Measurements from ENCODE around the gene TBXAS1.

TBXAS1 gene

DNA sequence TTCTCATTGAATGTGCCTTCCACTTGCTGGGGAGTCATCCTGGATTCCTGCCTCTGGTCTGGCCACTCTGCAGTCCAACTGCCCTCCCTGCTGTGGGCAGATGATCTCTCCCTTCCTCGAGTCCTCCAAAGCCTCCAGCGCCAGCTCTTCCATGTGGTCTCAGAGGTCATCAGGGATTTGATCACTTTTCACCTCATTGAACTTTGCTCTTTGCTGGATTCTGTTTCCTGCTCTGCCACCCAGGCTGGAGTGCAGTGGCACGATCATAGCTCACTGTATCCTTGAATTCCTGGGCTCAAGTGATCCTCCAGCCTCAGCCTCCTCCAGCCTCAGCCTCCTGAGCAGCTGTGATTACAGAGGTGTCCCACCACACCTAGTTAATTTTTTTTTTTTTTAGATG, 22.1 kb upstream of the TBXAS1 start:
- H3K27ac ChIP-seq (ENCODE audit: extremely low read depth, low read depth, low read length) = no peak overlapping the region
- no peaks in the 10 kb centered on the region for H3K36me3 ChIP-seq (ENCODE audit: control insufficient read depth in 2 of 2, insufficient read depth in 1 of 2, low read length in 2 of 2)
- H3K4me1 ChIP-seq (ENCODE audit: control insufficient read depth, insufficient read depth, low read length) = no peaks in the 10 kb centered on the region
- H3K4me3 ChIP-seq (ENCODE audit: low read depth, low read length) = no peak overlapping the region
- H3K9me3 ChIP-seq (ENCODE audit: control insufficient read depth, insufficient read depth, low read depth, low read length) = no peaks in the 10 kb centered on the region
- ChIA-PET POLR2A (no interaction called here), CTCF (interaction anchor here (0.6 kb wide), 1 partner anchor 1573 kb away, joined by 4 read pairs; no protein-coding TSS in a partner anchor)
- TF ChIP-seq, protein P1, sequence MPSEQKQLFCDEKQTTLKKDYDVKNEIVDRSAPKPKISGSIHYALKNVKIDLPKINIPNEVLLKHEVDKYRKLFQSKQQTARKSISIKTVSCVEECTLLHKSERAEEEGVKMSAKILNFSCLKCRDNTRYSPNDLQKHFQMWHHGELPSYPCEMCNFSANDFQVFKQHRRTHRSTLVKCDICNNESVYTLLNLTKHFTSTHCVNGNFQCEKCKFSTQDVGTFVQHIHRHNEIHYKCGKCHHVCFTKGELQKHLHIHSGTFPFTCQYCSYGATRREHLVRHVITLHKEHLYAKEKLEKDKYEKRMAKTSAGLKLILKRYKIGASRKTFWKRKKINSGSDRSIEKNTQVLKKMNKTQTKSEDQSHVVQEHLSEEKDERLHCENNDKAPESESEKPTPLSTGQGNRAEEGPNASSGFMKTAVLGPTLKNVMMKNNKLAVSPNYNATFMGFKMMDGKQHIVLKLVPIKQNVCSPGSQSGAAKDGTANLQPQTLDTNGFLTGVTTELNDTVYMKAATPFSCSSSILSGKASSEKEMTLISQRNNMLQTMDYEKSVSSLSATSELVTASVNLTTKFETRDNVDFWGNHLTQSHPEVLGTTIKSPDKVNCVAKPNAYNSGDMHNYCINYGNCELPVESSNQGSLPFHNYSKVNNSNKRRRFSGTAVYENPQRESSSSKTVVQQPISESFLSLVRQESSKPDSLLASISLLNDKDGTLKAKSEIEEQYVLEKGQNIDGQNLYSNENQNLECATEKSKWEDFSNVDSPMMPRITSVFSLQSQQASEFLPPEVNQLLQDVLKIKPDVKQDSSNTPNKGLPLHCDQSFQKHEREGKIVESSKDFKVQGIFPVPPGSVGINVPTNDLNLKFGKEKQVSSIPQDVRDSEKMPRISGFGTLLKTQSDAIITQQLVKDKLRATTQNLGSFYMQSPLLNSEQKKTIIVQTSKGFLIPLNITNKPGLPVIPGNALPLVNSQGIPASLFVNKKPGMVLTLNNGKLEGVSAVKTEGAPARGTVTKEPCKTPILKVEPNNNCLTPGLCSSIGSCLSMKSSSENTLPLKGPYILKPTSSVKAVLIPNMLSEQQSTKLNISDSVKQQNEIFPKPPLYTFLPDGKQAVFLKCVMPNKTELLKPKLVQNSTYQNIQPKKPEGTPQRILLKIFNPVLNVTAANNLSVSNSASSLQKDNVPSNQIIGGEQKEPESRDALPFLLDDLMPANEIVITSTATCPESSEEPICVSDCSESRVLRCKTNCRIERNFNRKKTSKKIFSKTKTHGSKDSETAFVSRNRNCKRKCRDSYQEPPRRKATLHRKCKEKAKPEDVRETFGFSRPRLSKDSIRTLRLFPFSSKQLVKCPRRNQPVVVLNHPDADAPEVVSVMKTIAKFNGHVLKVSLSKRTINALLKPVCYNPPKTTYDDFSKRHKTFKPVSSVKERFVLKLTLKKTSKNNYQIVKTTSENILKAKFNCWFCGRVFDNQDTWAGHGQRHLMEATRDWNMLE (tag by site-specific recombination; conservative IDR thresholded peaks at IDR 0.05; ENCODE audit: low read depth) = no peak
- no peak for TF ChIP-seq GLI4 (tag by site-specific recombination; IDR thresholded peaks at IDR 0.05)
- no peak for TF ChIP-seq ZNF549 (tag by site-specific recombination; IDR thresholded peaks at IDR 0.05)
- no peak for TF ChIP-seq KLF7 (tag by site-specific recombination; IDR thresholded peaks at IDR 0.05; ENCODE audit: borderline replicate concordance)
- no peak for TF ChIP-seq ZNF692 (tag by site-specific recombination; IDR thresholded peaks at IDR 0.05)
- no peak for TF ChIP-seq ZNF37A (tag by site-specific recombination; IDR thresholded peaks at IDR 0.05)
- TF ChIP-seq ZNF2 (tag by site-specific recombination; IDR thresholded peaks at IDR 0.05) = no peak
- no peak for TF ChIP-seq ZNF561 (tag by site-specific recombination; IDR thresholded peaks at IDR 0.05; ENCODE audit: borderline replicate concordance)
- no peak for TF ChIP-seq BCL11A (tag by site-specific recombination; IDR thresholded peaks at IDR 0.05; ENCODE audit: low read depth)
- no peak for TF ChIP-seq ZNF341 (tag by site-specific recombination; IDR thresholded peaks at IDR 0.05; ENCODE audit: low read depth)

- no peak overlapping the region for H3K27ac ChIP-seq (ENCODE audit: extremely low read depth, low read depth, low read length)
- no peak overlapping the region for H3K4me3 ChIP-seq (ENCODE audit: low read depth, low read length)
- no peaks in the 10 kb centered on the region for H3K4me1 ChIP-seq (ENCODE audit: control insufficient read depth, insufficient read depth, low read length)
- H3K9me3 ChIP-seq (ENCODE audit: control insufficient read depth, insufficient read depth, low read depth, low read length) = no peaks in the 10 kb centered on the region
- CTCF ChIA-PET = no interaction called here
- TF ChIP-seq ZNF391 (tag by site-specific recombination; IDR thresholded peaks at IDR 0.05; ENCODE audit: borderline replicate concordance, low read depth) = no peak
- TF ChIP-seq ZNF146 (tag by site-specific recombination; IDR thresholded peaks at IDR 0.05) = no peak
- no peak for TF ChIP-seq ZSCAN23 (tag by site-specific recombination; IDR thresholded peaks at IDR 0.05)
- TF ChIP-seq ZNF837 (tag by site-specific recombination; IDR thresholded peaks at IDR 0.05) = no peak
- TF ChIP-seq ZNF211 (tag by site-specific recombination; IDR thresholded peaks at IDR 0.05; ENCODE audit: low read depth) = no peak
- no peak for TF ChIP-seq ZNF132 (tag by site-specific recombination; IDR thresholded peaks at IDR 0.05; ENCODE audit: borderline replicate concordance)
- TF ChIP-seq ZNF184 (tag by site-specific recombination; IDR thresholded peaks at IDR 0.05) = no peak
- TF ChIP-seq, protein P2, sequence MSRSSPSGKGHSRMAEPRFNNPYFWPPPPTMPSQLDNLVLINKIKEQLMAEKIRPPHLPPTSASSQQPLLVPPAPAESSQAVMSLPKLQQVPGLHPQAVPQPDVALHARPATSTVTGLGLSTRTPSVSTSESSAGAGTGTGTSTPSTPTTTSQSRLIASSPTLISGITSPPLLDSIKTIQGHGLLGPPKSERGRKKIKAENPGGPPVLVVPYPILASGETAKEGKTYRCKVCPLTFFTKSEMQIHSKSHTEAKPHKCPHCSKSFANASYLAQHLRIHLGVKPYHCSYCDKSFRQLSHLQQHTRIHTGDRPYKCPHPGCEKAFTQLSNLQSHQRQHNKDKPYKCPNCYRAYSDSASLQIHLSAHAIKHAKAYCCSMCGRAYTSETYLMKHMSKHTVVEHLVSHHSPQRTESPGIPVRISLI (tag by site-specific recombination; IDR thresholded peaks at IDR 0.05) = no peak
- TF ChIP-seq ZNF529 (tag by site-specific recombination; IDR thresholded peaks at IDR 0.05; ENCODE audit: insufficient replicate concordance) = no peak
- TF ChIP-seq ZNF350 (tag by site-specific recombination; IDR thresholded peaks at IDR 0.05) = no peak
- no peak for TF ChIP-seq ZBTB21 (tag by site-specific recombination; IDR thresholded peaks at IDR 0.05)
- no peak for TF ChIP-seq ZNF585B (tag by site-specific recombination; IDR thresholded peaks at IDR 0.05)
- no peak for TF ChIP-seq ZNF311 (tag by site-specific recombination; IDR thresholded peaks at IDR 0.05; ENCODE audit: borderline replicate concordance)
- TF ChIP-seq, protein P3, sequence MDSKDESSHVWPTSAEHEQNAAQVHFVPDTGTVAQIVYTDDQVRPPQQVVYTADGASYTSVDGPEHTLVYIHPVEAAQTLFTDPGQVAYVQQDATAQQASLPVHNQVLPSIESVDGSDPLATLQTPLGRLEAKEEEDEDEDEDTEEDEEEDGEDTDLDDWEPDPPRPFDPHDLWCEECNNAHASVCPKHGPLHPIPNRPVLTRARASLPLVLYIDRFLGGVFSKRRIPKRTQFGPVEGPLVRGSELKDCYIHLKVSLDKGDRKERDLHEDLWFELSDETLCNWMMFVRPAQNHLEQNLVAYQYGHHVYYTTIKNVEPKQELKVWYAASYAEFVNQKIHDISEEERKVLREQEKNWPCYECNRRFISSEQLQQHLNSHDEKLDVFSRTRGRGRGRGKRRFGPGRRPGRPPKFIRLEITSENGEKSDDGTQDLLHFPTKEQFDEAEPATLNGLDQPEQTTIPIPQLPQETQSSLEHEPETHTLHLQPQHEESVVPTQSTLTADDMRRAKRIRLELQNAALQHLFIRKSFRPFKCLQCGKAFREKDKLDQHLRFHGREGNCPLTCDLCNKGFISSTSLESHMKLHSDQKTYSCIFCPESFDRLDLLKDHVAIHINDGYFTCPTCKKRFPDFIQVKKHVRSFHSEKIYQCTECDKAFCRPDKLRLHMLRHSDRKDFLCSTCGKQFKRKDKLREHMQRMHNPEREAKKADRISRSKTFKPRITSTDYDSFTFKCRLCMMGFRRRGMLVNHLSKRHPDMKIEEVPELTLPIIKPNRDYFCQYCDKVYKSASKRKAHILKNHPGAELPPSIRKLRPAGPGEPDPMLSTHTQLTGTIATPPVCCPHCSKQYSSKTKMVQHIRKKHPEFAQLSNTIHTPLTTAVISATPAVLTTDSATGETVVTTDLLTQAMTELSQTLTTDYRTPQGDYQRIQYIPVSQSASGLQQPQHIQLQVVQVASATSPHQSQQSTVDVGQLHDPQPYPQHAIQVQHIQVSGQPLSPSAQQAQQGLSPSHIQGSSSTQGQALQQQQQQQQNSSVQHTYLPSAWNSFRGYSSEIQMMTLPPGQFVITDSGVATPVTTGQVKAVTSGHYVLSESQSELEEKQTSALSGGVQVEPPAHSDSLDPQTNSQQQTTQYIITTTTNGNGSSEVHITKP (tag by site-specific recombination; IDR thresholded peaks at IDR 0.05) = no peak
- TF ChIP-seq WT1 (tag by site-specific recombination; IDR thresholded peaks at IDR 0.05) = no peak
- TF ChIP-seq ZNF23 (tag by site-specific recombination; IDR thresholded peaks at IDR 0.05; ENCODE audit: borderline replicate concordance) = no peak
- POLR2A ChIA-PET = no interaction called here
- H3K36me3 ChIP-seq (ENCODE audit: control insufficient read depth in 2 of 2, insufficient read depth in 1 of 2, low read length in 2 of 2) = no peaks in the 10 kb centered on the region
Observed at GRCh38 chr7:139808427-139808826, 20.6 kb upstream of the TBXAS1 start.
